ENCODE results near the gene PGRMC2. TPM values are rescaled to one million over a fixed set of nuclear protein-coding genes. Genes with fewer than 3 reads are reported as not detected.

The PGRMC2 gene
- total RNA-seq, 1 donor from 2014 or later = 28.2 TPM

DNA sequence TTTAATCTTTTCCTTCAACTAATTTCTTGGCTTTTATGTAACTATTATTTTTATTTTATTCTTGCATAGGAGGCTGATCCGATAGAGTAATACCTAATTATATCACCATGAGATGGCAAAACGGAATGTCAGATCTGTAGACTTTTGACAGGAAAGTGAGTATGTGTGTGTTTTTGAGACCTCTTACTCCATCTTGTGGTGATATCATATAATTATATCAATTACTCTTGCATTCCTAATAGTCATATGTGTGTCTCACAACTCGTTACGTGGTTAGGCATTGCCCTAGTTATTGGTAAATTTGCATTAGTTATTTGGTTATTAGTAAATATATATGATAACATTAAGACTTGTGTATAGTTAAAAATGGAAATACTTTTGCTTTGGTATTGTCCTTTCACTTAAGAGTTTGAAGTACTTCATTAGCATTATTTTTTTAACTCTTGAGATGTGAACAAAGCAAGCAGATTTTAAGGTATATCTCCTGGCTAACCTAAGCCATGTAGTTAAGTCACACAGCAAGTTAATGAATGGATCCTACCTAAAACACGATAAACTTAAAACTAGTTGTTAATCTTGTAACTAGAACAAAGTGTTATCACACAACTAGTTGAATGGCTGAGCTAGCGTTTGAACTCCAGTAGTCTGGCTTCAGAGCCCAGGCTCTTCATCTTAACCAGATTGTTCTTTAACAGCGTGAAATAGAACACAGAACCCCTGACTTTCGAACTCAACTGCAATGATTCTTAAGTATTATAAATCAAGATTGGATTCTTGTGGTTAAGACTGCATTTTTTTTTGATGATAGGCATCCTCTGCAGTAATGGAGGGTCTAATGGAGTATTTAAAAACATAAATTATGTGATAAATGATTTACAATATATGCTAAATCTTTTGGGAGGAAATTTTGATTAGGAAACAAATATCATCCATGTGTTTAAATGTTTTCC, 67.1 kb downstream of the PGRMC2 start:
- DNase-seq = no peak
- no peaks in the 10 kb centered on the region for H3K4me1 Mint-ChIP-seq (ENCODE audit: low read depth, unreplicated experiment)
- H3K27me3 Mint-ChIP-seq (ENCODE audit: unreplicated experiment) = no peaks in the 10 kb centered on the region
- H3K27ac Mint-ChIP-seq (ENCODE audit: unreplicated experiment) = no peak overlapping the region
- H3K9me3 Mint-ChIP-seq (ENCODE audit: unreplicated experiment) = no peaks in the 10 kb centered on the region
- H3K4me3 Mint-ChIP-seq (ENCODE audit: unreplicated experiment) = no peak overlapping the region
- H3K36me3 Mint-ChIP-seq (ENCODE audit: unreplicated experiment) = no peaks in the 10 kb centered on the region
- TF ChIP-seq, protein P1, sequence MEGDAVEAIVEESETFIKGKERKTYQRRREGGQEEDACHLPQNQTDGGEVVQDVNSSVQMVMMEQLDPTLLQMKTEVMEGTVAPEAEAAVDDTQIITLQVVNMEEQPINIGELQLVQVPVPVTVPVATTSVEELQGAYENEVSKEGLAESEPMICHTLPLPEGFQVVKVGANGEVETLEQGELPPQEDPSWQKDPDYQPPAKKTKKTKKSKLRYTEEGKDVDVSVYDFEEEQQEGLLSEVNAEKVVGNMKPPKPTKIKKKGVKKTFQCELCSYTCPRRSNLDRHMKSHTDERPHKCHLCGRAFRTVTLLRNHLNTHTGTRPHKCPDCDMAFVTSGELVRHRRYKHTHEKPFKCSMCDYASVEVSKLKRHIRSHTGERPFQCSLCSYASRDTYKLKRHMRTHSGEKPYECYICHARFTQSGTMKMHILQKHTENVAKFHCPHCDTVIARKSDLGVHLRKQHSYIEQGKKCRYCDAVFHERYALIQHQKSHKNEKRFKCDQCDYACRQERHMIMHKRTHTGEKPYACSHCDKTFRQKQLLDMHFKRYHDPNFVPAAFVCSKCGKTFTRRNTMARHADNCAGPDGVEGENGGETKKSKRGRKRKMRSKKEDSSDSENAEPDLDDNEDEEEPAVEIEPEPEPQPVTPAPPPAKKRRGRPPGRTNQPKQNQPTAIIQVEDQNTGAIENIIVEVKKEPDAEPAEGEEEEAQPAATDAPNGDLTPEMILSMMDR (IDR thresholded peaks at IDR 0.05; ENCODE audit: partially characterized antibody, unreplicated experiment) = peak; percentile 48

Other genes starting within 250 kb of the PGRMC2 start
- gene LARP1B, start 226.5 kb downstream of the PGRMC2 start, total RNA-seq (ENCODE audit: unreplicated experiment) = 16.1 TPM